Astrocyte (in vitro differentiated cells and primary cell): ENCODE results near the gene IL20. TPM values are rescaled to one million over a fixed set of nuclear protein-coding genes. Genes with fewer than 3 reads are reported as not detected.

Experiments used
- DNase-seq: peaks from one replicate; pipeline ENCODE4 v3.0.0-alpha.2; 2010; ENCODE audit warnings: low read depth
- FAIRE-seq: peaks from 2 replicates; lab custom pipeline; 2011; peaks lifted over from hg19 to GRCh38; lab: Jason Lieb, UNC
- H2AFZ ChIP-seq: 2 replicates; pipeline ENCODE4 v1.6.0; 2012; ENCODE audit warnings: low read depth, low read length, inconsistent platforms
- H3K27ac ChIP-seq: 2 replicates; pipeline ENCODE4 v1.5.1; 2011; ENCODE audit warnings: low read depth, low read length, inconsistent platforms
- H3K27me3 ChIP-seq: 2 replicates; pipeline ENCODE4 v1.6.0; 2011; ENCODE audit warnings: low read length, inconsistent platforms; ENCODE audit not compliant: insufficient read depth
- H3K36me3 ChIP-seq: 2 replicates; pipeline ENCODE4 v1.5.1; 2011; ENCODE audit warnings: low read length, inconsistent platforms; ENCODE audit not compliant: insufficient read depth
- H3K4me1 ChIP-seq: 2 replicates; pipeline ENCODE4 v1.5.1; 2011; ENCODE audit warnings: low read length, inconsistent platforms; ENCODE audit not compliant: insufficient read depth
- H3K4me2 ChIP-seq: 2 replicates; pipeline ENCODE4 v1.6.0; 2012; ENCODE audit warnings: low read length, inconsistent platforms
- H3K4me3 ChIP-seq: 2 replicates; pipeline ENCODE4 v1.5.1; 2011; ENCODE audit warnings: low read depth, mild to moderate bottlenecking, low read length, inconsistent platforms; ENCODE audit not compliant: insufficient read depth
- H3K79me2 ChIP-seq: 2 replicates; pipeline ENCODE4 v1.6.0; 2012; ENCODE audit warnings: mild to moderate bottlenecking, low read length, inconsistent platforms; ENCODE audit not compliant: insufficient read depth
- H3K9ac ChIP-seq: 2 replicates; pipeline ENCODE4 v1.6.0; 2012; ENCODE audit warnings: mild to moderate bottlenecking, low read length, inconsistent platforms
- H3K9me3 ChIP-seq: 2 replicates; pipeline ENCODE4 v1.5.1; 2012; ENCODE audit warnings: low read depth, mild to moderate bottlenecking, low read length, inconsistent platforms; ENCODE audit not compliant: insufficient read depth
- H4K20me1 ChIP-seq: 2 replicates; pipeline ENCODE4 v1.6.0; 2012; ENCODE audit warnings: low read length, inconsistent platforms; ENCODE audit not compliant: insufficient read depth
- H3K27ac Mint-ChIP-seq: one replicate; pipeline ENCODE4 v1.8.0; 2021; ENCODE audit warnings: mild to moderate bottlenecking, mixed read lengths; ENCODE audit not compliant: unreplicated experiment
- H3K27me3 Mint-ChIP-seq: one replicate; pipeline ENCODE4 v1.8.0; 2021; ENCODE audit warnings: low read depth, mixed read lengths; ENCODE audit not compliant: unreplicated experiment
- H3K36me3 Mint-ChIP-seq: one replicate; pipeline ENCODE4 v1.8.0; 2021; ENCODE audit warnings: low read depth, mixed read lengths; ENCODE audit not compliant: unreplicated experiment
- H3K4me1 Mint-ChIP-seq: one replicate; pipeline ENCODE4 v1.8.0; 2021; ENCODE audit warnings: low read depth, mixed read lengths; ENCODE audit not compliant: unreplicated experiment
- H3K4me3 Mint-ChIP-seq: one replicate; pipeline ENCODE4 v1.8.0; 2021; ENCODE audit warnings: mild to moderate bottlenecking, moderate library complexity, mixed read lengths; ENCODE audit not compliant: unreplicated experiment
- H3K9me3 Mint-ChIP-seq: one replicate; pipeline ENCODE4 v1.8.0; 2021; ENCODE audit warnings: mild to moderate bottlenecking, mixed read lengths; ENCODE audit not compliant: unreplicated experiment
- EZH2 ChIP-seq: IDR thresholded peaks from 2 replicates; pipeline ENCODE4 v1.6.1; 2012; ENCODE audit warnings: mild to moderate bottlenecking, low read length, inconsistent platforms; ENCODE audit not compliant: insufficient read depth
- total RNA-seq: library from RNA; stranded (reverse); gene quantifications from 2 replicates; pipeline ENCODE4 v1.2.1, GENCODE V29; 2021
- TF ChIP-seq, protein P1 (sequence below): IDR thresholded peaks from 2 replicates; pipeline ENCODE4 v1.5.1; 2011; ENCODE audit warnings: low read depth, mild to moderate bottlenecking, inconsistent platforms, low read length, moderate library complexity; ENCODE audit not compliant: insufficient read depth

IL20 gene
- total RNA-seq, 1 donor from 2014 or later, result not detected

DNA sequence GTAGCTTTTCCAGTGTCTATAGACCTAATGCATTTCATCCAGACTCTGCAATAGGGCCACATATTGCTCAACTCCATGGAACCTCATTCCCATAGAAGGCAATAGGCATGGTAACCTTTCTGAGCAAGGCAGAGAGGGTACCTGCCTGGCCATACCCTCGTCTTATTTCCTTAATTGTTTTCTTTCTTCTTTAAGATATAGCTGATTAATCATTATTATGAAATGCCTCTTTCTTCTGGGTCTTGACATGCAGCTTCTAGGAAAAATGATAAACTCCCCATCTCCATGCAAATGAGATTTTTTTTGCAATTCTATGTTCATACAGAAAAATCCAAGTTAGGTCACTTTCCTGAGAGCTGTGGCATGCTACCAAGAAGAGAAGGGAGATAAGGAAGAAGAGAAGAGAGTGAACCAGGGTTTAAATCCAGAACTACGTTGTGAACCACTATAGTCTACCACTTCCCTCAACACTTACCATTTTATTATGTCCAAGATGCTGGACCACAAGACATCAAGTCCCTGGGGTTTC, 33.0 kb upstream of the IL20 start:
- no peaks in the 10 kb centered on the region for H3K36me3 Mint-ChIP-seq
- Histone ChIP-seq H3K4me2 (no peak overlapping the region), H3K79me2 (no peaks in the 10 kb centered on the region), H3K27me3 (peaks cover 28% of the 10 kb centered on the region), H3K9ac (no peak overlapping the region), H3K4me3 (no peak overlapping the region), H4K20me1 (no peaks in the 10 kb centered on the region), H3K36me3 (no peaks in the 10 kb centered on the region), H2AFZ (no peak overlapping the region), H3K9me3 (no peaks in the 10 kb centered on the region), H3K27ac (no peak overlapping the region), H3K4me1 (no peaks in the 10 kb centered on the region)
- DNase-seq, result no peak
- H3K9me3 Mint-ChIP-seq, result peaks cover 5% of the 10 kb centered on the region
- no peak for TF ChIP-seq EZH2
- TF ChIP-seq, protein P1, sequence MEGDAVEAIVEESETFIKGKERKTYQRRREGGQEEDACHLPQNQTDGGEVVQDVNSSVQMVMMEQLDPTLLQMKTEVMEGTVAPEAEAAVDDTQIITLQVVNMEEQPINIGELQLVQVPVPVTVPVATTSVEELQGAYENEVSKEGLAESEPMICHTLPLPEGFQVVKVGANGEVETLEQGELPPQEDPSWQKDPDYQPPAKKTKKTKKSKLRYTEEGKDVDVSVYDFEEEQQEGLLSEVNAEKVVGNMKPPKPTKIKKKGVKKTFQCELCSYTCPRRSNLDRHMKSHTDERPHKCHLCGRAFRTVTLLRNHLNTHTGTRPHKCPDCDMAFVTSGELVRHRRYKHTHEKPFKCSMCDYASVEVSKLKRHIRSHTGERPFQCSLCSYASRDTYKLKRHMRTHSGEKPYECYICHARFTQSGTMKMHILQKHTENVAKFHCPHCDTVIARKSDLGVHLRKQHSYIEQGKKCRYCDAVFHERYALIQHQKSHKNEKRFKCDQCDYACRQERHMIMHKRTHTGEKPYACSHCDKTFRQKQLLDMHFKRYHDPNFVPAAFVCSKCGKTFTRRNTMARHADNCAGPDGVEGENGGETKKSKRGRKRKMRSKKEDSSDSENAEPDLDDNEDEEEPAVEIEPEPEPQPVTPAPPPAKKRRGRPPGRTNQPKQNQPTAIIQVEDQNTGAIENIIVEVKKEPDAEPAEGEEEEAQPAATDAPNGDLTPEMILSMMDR, result no peak
- no peak overlapping the region for H3K27ac Mint-ChIP-seq
- FAIRE-seq, result no peak
- peaks cover 15% of the 10 kb centered on the region for H3K27me3 Mint-ChIP-seq
- no peak overlapping the region for H3K4me3 Mint-ChIP-seq
- H3K4me1 Mint-ChIP-seq, result peaks cover 25% of the 10 kb centered on the region

DNA sequence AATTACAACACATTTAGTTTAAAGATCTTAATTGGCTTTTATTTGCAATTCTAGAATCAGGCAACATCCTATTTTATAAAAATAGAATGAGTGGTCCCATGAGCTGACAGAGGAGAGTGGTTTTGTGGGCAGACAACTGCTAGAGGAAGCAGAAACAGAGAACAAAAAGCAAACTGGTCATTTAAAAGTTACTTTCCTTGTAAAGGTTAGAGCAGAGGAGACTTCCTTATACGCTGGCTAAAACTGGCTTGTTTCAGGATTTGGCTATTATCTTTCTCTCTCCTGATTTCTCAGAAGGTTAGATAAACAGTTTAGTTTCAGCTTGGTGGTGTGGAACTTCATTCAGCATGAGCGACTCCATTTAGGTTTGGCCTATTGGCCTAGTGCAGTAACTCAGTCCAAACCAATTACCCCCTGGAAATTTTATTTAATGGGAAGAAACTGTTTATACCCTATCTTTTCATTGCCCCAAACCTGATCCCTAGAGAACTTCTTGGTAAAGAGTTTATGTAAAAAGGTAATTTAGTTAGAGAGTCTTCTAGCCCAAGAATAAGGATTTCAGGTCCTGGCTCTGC, 32.2 kb upstream of the IL20 start:
- FAIRE-seq (no peak), DNase-seq (no peak)
- TF ChIP-seq EZH2, result no peak
- TF ChIP-seq, protein P1, result no peak
- no peak overlapping the region for H2AFZ ChIP-seq
- no peaks in the 10 kb centered on the region for H3K36me3 Mint-ChIP-seq
- H4K20me1 ChIP-seq, result no peaks in the 10 kb centered on the region
- H3K4me1 ChIP-seq, result no peaks in the 10 kb centered on the region
- peaks cover 28% of the 10 kb centered on the region for H3K27me3 ChIP-seq
- H3K36me3 ChIP-seq, result no peaks in the 10 kb centered on the region
- no peak overlapping the region for H3K27ac Mint-ChIP-seq
- H3K27ac ChIP-seq, result no peak overlapping the region
- H3K4me3 Mint-ChIP-seq, result no peak overlapping the region
- no peak overlapping the region for H3K4me2 ChIP-seq
- peaks cover 5% of the 10 kb centered on the region for H3K9me3 Mint-ChIP-seq
- no peak overlapping the region for H3K9ac ChIP-seq
- H3K27me3 Mint-ChIP-seq, result peaks cover 13% of the 10 kb centered on the region
- peaks cover 30% of the 10 kb centered on the region for H3K4me1 Mint-ChIP-seq
- H3K4me3 ChIP-seq, result no peak overlapping the region
- no peaks in the 10 kb centered on the region for H3K79me2 ChIP-seq
- no peaks in the 10 kb centered on the region for H3K9me3 ChIP-seq

DNA sequence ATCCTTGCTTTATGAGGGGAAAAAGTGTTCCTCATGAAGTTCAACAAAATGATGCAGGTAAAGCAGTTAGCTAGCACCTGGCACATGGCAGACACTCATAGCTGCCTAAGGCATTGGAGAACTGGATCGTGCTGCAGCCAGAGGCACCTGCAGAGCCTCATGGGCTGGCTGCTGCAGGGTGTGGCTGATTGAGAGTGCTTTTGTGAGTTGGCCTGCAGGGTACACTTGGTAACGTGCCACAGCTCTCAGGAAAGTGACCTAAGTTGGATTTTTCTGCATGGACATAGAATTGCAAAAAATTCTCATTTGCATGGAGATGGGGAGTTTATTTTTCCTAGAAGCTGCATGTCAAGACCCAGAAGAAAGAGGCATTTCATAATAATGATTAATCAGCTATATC, 31.6 kb upstream of the IL20 start:
- FAIRE-seq, result no peak
- Mint-ChIP-seq H3K4me1 (peaks cover 34% of the 10 kb centered on the region), H3K36me3 (no peaks in the 10 kb centered on the region), H3K27me3 (peaks cover 13% of the 10 kb centered on the region), H3K9me3 (peaks cover 5% of the 10 kb centered on the region), H3K4me3 (peak overlapping the region; percentile 40), H3K27ac (no peak overlapping the region)
- H3K9ac ChIP-seq, result no peak overlapping the region
- H3K79me2 ChIP-seq, result no peaks in the 10 kb centered on the region
- no peaks in the 10 kb centered on the region for H4K20me1 ChIP-seq
- peaks cover under 1% of the 10 kb centered on the region for H3K4me1 ChIP-seq
- H3K9me3 ChIP-seq, result no peaks in the 10 kb centered on the region
- peaks cover 26% of the 10 kb centered on the region for H3K27me3 ChIP-seq
- no peak overlapping the region for H3K4me2 ChIP-seq
- no peak overlapping the region for H3K27ac ChIP-seq
- no peak overlapping the region for H3K4me3 ChIP-seq
- H2AFZ ChIP-seq, result no peak overlapping the region
- TF ChIP-seq, protein P1, result no peak
- TF ChIP-seq EZH2, result no peak
- no peaks in the 10 kb centered on the region for H3K36me3 ChIP-seq
- DNase-seq, result no peak
